Measurements from ENCODE around the gene CAPN5.

- no peak for TF ChIP-seq YY1 (IDR thresholded peaks at IDR 0.05; ENCODE audit: insufficient read depth, insufficient read length)
- no peak for TF ChIP-seq ZNF274 (IDR thresholded peaks at IDR 0.05; ENCODE audit: low read depth, low read length)
Observed at GRCh38 chr11:77170107-77170506, 103.3 kb downstream of the CAPN5 start.
